Choroid plexus epithelial cell (primary cell): ENCODE measurements around the gene NT5DC1.
"Not testable (repeated sequence)": the region's sequence is repeated elsewhere in the genome, so short reads cannot be mapped to it uniquely, and the experiment has no call there.

ENCODE experiments used
- DNase-seq: peaks from one replicate; pipeline ENCODE4 v3.0.0-alpha.2; 2010; ENCODE audit warnings: low read depth
- H3K4me3 ChIP-seq: 2 replicates; pipeline ENCODE4 v1.5.1; 2011; ENCODE audit warnings: low read depth, mild to moderate bottlenecking, control low read depth, low read length, moderate library complexity
- TF ChIP-seq, protein P1 (sequence below): conservative IDR thresholded peaks from 2 replicates; pipeline ENCODE4 v1.5.1; 2011; ENCODE audit warnings: low read depth, mild to moderate bottlenecking, control low read depth, inconsistent platforms, low read length, moderate library complexity

Gene NT5DC1

GRCh38 chr6:116280933-116281316 is 180.3 kb downstream of the NT5DC1 start:
- DNase-seq, result no peak
- peak overlapping the region; percentile 92 for H3K4me3 ChIP-seq
- TF ChIP-seq, protein P1, sequence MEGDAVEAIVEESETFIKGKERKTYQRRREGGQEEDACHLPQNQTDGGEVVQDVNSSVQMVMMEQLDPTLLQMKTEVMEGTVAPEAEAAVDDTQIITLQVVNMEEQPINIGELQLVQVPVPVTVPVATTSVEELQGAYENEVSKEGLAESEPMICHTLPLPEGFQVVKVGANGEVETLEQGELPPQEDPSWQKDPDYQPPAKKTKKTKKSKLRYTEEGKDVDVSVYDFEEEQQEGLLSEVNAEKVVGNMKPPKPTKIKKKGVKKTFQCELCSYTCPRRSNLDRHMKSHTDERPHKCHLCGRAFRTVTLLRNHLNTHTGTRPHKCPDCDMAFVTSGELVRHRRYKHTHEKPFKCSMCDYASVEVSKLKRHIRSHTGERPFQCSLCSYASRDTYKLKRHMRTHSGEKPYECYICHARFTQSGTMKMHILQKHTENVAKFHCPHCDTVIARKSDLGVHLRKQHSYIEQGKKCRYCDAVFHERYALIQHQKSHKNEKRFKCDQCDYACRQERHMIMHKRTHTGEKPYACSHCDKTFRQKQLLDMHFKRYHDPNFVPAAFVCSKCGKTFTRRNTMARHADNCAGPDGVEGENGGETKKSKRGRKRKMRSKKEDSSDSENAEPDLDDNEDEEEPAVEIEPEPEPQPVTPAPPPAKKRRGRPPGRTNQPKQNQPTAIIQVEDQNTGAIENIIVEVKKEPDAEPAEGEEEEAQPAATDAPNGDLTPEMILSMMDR, result no peak

DNA sequence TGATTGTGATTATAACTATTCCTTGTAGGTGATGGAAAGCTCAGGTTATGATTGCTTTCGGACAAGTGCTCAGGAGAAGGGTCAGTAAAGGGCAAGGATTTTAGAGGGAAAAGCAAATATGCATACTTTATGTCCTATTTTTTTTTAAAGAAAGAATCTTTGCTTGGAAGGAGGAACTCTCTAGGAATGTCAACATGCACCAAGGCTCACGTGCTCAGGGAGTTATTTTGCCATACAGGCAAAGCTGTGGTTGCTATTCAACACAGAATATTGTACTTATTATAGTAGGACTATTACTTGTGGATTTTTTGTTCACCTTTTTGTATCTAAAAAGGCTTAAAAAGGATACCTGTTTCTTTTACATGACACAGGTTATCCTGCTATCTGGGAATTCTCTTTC is 182.0 kb downstream of the NT5DC1 start:
- DNase-seq, result no peak
- TF ChIP-seq, protein P1, result no peak
- no peak overlapping the region for H3K4me3 ChIP-seq

DNA sequence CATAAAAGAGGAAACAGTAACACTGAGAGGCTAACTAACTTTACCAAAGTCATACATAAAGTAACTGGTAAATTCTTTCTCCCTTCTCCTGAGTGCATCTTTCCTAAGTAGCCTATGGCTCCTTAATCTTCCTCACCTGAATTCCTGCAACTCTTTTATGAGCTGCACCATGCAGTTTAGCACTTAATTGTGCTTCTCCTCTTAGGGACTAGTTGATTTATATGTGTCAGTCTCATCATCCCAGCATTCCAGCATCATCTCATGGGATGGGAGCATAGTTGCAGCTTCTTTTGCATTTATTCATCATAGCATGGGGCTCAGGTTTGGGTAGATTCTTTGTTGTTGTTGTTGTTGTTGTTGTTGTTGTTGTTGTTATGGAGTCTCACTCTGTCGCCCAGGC is 182.5 kb downstream of the NT5DC1 start:
- H3K4me3 ChIP-seq, result no peak overlapping the region
- TF ChIP-seq, protein P1, result no peak
- no peak for DNase-seq

- not testable (repeated sequence) for H3K4me3 ChIP-seq, DNase-seq
Observed at GRCh38 chr6:116284984-116285383, 184.3 kb downstream of the NT5DC1 start.

- DNase-seq, result no peak
Observed at GRCh38 chr6:116286773-116287358, 186.2 kb downstream of the NT5DC1 start.

DNA sequence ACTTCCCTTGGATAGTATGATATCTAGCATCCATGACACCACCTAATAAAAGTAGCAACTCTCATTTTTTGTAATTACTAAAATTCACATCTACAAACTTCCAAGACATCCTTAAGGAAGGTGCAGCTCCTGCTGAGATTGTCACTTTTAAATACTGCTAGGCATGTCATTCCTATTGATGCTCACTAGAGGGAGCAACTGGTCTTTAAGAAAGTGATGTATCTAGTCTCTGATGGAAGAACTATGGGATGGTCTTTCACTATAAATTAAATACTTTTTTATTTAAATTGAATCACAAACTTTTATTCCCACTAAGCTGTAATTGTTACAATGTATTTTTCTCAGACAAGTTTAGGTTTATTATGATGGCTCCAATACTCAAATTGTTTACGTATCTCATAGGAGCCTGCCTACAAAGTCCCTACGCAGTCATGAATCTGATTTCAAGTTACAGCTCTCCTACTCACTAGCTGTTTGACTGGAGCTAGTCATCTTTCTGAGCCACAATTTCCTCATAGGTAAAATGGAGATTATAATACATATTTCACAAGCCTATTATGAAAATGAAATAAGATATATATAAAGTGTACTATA is 187.1 kb downstream of the NT5DC1 start:
- peak; percentile 77 for DNase-seq
- TF ChIP-seq, protein P1, result peak; percentile 76
- H3K4me3 ChIP-seq, result no peak overlapping the region

More at GRCh38 chr6:116286773-116287358, 186.2 kb downstream of the NT5DC1 start:
- no peak overlapping the region for H3K4me3 ChIP-seq
- TF ChIP-seq, protein P1, result no peak

DNA sequence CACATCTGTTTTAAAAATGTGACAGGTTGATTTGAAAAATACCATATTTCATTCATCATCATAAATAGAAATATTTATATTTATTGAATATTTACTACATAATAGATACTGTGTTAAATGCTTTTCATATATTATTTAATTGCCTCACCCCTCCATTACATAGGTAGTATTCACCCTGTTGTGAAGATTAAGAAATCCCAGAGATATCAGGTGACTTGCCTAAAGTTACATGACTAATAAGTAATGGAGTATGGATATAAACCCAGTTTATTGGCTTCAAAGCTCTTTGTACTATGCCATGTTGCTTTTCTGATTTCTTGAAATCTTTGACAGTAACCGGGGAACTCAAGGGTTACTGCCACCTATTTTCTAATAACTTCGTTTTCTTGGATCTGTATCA is 189.2 kb downstream of the NT5DC1 start:
- DNase-seq, result no peak
- no peak overlapping the region for H3K4me3 ChIP-seq
- TF ChIP-seq, protein P1, result no peak
